ENCODE results near the gene SMAD2. TPM values are rescaled to one million over a fixed set of nuclear protein-coding genes. Genes with fewer than 3 reads are reported as not detected.

Gene SMAD2
- polyA plus RNA-seq, 1 donor (not counting 4 experiments of a cell fraction or from before 2014, with no cell fraction given), result 87.1 TPM

DNA sequence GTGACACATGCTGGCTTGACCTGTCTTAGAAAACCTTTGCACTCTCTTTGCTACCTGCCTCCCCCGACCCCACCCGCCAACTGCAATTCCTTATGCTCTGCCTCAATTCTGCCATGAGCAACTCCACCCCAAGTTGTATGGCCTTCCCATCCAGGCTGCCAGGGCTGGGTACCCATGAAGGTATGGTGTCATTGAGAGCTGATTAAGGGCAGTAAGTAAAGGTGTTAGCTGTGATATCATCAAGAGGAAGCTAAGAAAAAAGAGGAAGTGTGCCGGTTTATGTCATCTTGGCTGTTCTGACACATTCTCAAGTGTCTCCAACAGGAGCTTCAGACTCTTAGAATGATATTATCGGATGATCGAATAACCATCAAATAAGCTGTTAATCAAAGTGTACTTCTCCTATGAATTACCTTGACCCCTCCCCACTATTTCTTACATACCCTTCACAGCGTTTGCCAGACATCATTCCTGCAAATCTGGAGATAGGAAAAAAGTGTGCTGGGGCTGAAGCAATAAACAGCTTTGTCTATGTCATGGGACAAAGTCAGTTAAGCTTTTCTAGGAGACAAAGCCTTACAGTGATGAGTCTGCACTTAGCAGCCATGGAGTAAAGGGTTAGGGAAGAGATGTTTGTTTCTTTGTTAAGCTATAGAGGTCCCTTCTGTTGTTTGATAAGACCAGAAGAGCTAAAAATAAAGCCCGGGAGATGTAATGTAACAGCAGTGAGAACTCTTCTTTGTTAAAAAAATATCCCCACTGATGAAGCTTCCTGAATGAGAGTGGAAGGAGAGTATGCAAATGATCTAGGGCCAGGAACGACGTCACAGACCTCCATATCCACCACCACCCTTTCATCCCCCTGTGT is 40.4 kb upstream of the SMAD2 start:
- TF ChIP-seq CTCF (optimal IDR thresholded peaks at IDR 0.05 in 1 of 3, IDR thresholded peaks at IDR 0.05 in 1 of 3, conservative IDR thresholded peaks at IDR 0.05 in 1 of 3; ENCODE audit: extremely low read depth in 1 of 3, insufficient read depth in 2 of 3, low read length in 3 of 3), result no peak
- TF ChIP-seq EZH2 (IDR thresholded peaks at IDR 0.05; ENCODE audit: low read length), result no peak
- DNase-seq (ENCODE audit: low read depth, low spot score) (no peak), FAIRE-seq (no peak)
- Histone ChIP-seq H3K9me3 (ENCODE audit: control insufficient read depth, low read depth, low read length) (no peaks in the 10 kb centered on the region), H3K9ac (ENCODE audit: control insufficient read depth, extremely low read depth, insufficient read depth, low read length) (no peak overlapping the region), H2AFZ (ENCODE audit: control insufficient read depth, low read length) (no peak overlapping the region), H3K27me3 (ENCODE audit: control insufficient read depth, extremely low read depth, insufficient read depth, low read length) (peaks cover 6% of the 10 kb centered on the region), H3K36me3 (ENCODE audit: control insufficient read depth in 2 of 2, extremely low read depth in 1 of 2, insufficient read depth in 2 of 2, low read length in 2 of 2) (no peaks in the 10 kb centered on the region), H3K4me1 (ENCODE audit: control insufficient read depth, extremely low read depth, insufficient read depth, low read length) (no peaks in the 10 kb centered on the region), H3K79me2 (ENCODE audit: control insufficient read depth, insufficient read depth, low read length) (no peaks in the 10 kb centered on the region), H3K4me2 (ENCODE audit: control insufficient read depth, extremely low read depth, insufficient read depth, low read depth, low read length) (no peak overlapping the region), H3K27ac (ENCODE audit: control insufficient read depth, insufficient read depth, low read length) (no peak overlapping the region), H3K9me1 (ENCODE audit: control insufficient read depth, extremely low read depth, insufficient read depth, low read length) (no peaks in the 10 kb centered on the region), H4K20me1 (ENCODE audit: control insufficient read depth, extremely low read depth, insufficient read depth, low read length) (no peaks in the 10 kb centered on the region), H3K4me3 (ENCODE audit: control insufficient read depth in 2 of 3, extremely low read depth in 1 of 3, insufficient read depth in 2 of 3, low read depth in 1 of 3, low read length in 3 of 3) (no peak overlapping the region)
- dilution Hi-C loops (cut with MboI; ENCODE audit: extremely low pct_ligation_motif_present, low sequenced_read_pairs), result no loop called here

DNA sequence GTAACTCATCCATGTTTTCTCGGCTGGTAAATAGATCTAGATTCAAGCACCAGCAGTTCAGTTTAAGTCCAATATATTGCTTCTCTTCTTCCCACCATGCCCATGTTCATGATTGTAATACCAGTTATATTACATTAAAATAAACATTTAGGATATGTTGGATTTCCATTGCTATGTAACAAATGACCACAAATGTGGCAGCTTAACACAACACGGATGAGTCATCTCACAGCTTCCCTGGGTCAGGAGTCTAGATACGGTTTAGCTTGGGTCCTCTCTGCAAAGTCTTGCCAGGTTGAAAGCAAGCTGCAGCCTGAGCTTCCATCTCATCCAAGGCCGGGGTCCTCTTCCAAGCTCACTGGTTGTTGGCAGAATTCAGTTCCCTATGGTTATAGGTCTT is 39.4 kb upstream of the SMAD2 start:
- FAIRE-seq (no peak), DNase-seq (ENCODE audit: low read depth, low spot score) (no peak)
- no peaks in the 10 kb centered on the region for H3K79me2 ChIP-seq (ENCODE audit: control insufficient read depth, insufficient read depth, low read length)
- H3K9me1 ChIP-seq (ENCODE audit: control insufficient read depth, extremely low read depth, insufficient read depth, low read length), result no peaks in the 10 kb centered on the region
- no peaks in the 10 kb centered on the region for H3K9me3 ChIP-seq (ENCODE audit: control insufficient read depth, low read depth, low read length)
- no peak overlapping the region for H3K4me3 ChIP-seq (ENCODE audit: control insufficient read depth in 2 of 3, extremely low read depth in 1 of 3, insufficient read depth in 2 of 3, low read depth in 1 of 3, low read length in 3 of 3)
- H3K27ac ChIP-seq (ENCODE audit: control insufficient read depth, insufficient read depth, low read length), result no peak overlapping the region
- H2AFZ ChIP-seq (ENCODE audit: control insufficient read depth, low read length), result no peak overlapping the region
- dilution Hi-C loops (cut with MboI; ENCODE audit: extremely low pct_ligation_motif_present, low sequenced_read_pairs), result no loop called here
- no peaks in the 10 kb centered on the region for H3K36me3 ChIP-seq (ENCODE audit: control insufficient read depth in 2 of 2, extremely low read depth in 1 of 2, insufficient read depth in 2 of 2, low read length in 2 of 2)
- H3K4me2 ChIP-seq (ENCODE audit: control insufficient read depth, extremely low read depth, insufficient read depth, low read depth, low read length), result no peak overlapping the region
- TF ChIP-seq EZH2 (IDR thresholded peaks at IDR 0.05; ENCODE audit: low read length) (no peak), CTCF (optimal IDR thresholded peaks at IDR 0.05 in 1 of 3, IDR thresholded peaks at IDR 0.05 in 1 of 3, conservative IDR thresholded peaks at IDR 0.05 in 1 of 3; ENCODE audit: extremely low read depth in 1 of 3, insufficient read depth in 2 of 3, low read length in 3 of 3) (no peak)
- H3K4me1 ChIP-seq (ENCODE audit: control insufficient read depth, extremely low read depth, insufficient read depth, low read length), result no peaks in the 10 kb centered on the region
- H4K20me1 ChIP-seq (ENCODE audit: control insufficient read depth, extremely low read depth, insufficient read depth, low read length), result no peaks in the 10 kb centered on the region
- H3K27me3 ChIP-seq (ENCODE audit: control insufficient read depth, extremely low read depth, insufficient read depth, low read length), result peaks cover 6% of the 10 kb centered on the region
- H3K9ac ChIP-seq (ENCODE audit: control insufficient read depth, extremely low read depth, insufficient read depth, low read length), result no peak overlapping the region
